Activated T-cell treated with anti-CD3 and anti-CD28 coated beads for 1 hour (primary cell): ENCODE results near the gene APC.

Experiments used
- DNase-seq: peaks from one replicate; pipeline ENCODE4 v3.0.0-alpha.2; 2020; ENCODE audit warnings: low read depth

Gene APC

DNA sequence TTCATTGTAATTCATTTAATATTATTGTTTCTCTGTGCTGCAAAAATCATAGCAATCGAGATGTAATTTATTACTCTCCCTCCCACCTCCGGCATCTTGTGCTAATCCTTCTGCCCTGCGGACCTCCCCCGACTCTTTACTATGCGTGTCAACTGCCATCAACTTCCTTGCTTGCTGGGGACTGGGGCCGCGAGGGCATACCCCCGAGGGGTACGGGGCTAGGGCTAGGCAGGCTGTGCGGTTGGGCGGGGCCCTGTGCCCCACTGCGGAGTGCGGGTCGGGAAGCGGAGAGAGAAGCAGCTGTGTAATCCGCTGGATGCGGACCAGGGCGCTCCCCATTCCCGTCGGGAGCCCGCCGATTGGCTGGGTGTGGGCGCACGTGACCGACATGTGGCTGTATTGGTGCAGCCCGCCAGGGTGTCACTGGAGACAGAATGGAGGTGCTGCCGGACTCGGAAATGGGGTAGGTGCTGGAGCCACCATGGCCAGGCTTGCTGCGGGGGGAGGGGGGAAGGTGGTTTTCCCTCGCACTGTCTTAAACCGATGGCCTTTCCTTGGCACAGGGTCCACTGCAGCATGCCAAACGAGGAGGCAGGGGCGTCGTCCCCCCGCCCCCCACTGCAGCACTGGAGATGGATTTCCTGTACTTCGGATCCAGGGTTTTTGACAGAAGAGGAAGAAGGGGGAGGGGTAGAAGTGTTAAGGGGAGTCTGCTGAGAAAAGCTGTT is at the start of gene APC:
TSS of gene APC (plus strand) at position 423 of the 728 bp plus-strand sequence. CDS start 17,006 bp downstream, outside the sequence.
- peak; percentile 53 for DNase-seq

DNA sequence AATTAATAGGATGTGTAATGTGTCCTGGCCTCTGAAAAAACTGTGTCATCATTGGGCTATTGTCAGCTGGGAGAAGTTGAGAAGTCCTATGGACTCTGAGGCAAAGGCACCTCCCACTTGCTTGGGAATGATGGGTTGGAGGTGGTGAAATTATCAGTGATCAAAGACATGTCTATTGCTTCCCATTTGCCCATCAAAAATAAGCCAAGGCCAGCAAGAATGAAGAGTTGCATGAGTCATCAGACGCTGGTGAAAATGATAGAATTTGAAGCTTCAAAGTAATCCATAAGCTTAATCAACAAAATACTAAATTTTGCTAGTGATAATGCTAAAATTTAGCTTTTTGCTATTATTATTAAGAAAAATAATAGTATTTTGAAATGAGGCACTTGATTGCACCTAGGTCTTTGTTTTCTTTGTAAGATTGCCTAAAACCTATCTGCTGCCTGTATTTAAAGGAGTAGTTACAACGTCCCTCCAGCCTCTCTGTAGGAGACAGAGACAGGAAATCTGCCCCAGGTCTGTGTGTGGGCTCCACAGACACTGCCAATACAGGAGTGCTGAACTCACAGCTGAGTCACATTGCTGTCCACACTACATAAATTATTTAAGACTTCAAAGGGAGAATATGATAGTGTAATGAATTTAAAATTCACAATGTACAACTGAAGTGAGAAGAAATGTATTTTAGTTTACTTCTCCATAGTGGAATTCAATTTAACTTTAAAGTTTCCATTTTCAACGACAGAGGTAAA is 48.4 kb upstream of the APC start:
- no peak for DNase-seq

- DNase-seq: no peak
Measured at GRCh38 chr5:112690605-112691338, 46.9 kb upstream of the APC start.

DNA sequence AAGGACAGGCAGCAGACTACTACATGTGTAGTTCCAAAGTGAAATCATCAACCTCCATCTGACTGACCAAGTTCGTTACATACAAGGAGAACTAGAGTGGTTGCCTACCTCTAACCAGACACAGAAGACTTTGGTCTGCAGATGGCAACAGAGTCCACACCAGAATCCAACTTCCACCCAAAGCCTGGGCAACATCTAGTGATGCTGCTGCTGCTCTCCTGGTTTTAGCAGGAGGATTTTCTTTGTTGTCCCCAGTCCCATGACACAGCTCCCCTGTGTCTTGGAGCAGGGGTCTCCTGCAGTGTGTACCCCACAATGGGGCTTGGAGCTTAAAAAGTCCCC is 46.4 kb upstream of the APC start:
- no peak for DNase-seq

- no peak for DNase-seq
Measured at GRCh38 chr5:112691758-112692157, 45.9 kb upstream of the APC start.

DNA sequence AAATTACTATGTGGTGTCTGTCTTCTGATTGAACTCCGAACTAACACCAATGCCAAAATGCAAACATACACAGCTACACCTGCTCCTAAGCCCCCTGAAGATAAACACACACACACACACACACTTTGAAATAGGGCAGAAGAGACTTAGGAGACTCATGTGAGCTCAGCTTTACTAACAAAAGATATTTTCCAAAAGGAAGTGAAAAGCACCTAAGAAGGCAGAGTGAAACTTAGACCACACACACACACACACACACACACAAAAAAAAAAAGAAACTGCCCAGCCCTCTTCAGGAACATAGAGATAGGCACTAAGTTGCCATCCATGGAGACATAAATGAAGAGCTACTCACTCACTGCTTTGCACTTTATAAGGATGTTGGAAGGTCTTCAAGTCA is 45.2 kb upstream of the APC start:
- DNase-seq: no peak

DNA sequence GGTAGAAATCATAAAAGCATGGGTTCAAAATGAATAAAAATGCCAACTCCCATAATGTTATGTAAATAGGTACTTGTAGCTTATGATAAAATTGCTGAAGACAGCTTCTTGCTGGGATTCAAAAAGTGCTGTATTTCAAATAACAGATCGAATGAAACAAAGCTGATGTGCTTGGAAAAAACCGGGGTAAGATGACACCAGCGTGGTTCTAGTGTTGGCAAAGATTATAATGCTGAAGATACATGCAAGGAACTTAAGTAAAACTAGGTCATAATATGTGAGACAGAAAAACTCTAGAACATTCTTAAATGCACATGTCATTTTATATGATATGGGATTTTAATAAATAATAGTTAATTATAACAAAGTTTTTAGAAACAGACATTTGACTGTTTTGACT is 44.4 kb upstream of the APC start:
- no peak for DNase-seq

DNA sequence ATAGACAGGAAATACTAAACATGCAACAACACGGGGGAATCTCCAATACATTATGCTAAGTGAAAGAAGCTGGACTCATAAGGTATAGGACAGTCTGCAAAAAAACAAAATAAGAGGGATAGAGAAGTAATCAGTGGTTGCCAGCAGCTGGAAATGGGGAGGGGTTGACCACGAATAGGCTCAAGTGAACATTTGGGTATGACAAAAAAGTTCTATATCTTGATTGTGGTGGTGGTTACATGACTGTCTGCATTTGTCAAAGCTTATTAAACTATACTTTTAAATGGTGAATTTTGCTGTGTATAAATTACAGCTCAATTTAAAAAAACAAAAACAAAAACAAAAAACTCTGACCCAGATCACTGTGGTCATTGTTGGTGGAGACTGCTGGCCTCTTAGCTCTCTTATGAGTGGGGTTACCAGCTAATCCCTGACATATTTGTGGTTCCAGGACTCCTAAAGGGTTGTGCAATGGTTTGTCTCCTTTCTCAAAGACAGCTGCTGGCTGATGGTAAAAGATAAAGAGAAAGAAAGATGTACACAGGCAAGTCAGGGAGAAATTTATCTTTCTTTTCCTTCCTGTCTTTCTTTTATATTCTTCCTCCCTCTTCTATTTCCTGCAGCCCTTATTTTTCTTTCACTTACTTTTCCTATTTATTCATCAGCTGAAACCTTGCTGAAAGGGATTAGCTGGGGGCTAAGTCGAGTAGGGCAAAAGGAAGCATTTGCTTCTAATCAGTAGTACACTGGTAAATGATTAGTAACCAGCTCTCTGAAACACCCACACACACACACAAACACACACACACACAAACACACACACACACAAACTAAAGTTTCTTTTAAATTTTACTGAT is 42.6 kb upstream of the APC start:
- DNase-seq: no peak

- DNase-seq: no peak
Measured at GRCh38 chr5:112696786-112697185, 40.9 kb upstream of the APC start.

DNA sequence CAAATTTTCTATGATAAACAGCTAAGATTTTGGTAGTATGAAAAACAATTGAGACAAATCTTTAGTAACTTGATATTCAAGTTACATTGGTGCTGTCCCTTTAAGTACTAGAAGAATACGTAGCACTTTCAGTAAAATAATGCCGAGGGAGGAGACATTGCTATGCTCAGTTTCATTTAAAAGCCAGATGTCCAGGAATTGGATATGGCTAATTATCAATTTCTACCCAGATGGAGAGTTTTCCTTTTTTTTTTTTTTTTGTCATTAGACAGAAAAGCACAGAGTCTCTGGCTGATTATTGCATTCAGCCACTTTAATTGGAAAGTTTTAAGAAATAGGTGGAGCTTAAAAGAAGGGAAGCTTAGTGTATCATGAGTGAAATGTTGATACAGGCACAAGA is 40.4 kb upstream of the APC start:
- no peak for DNase-seq

GRCh38 chr5:112697833-112698232 is 39.9 kb upstream of the APC start:
- no peak for DNase-seq

DNA sequence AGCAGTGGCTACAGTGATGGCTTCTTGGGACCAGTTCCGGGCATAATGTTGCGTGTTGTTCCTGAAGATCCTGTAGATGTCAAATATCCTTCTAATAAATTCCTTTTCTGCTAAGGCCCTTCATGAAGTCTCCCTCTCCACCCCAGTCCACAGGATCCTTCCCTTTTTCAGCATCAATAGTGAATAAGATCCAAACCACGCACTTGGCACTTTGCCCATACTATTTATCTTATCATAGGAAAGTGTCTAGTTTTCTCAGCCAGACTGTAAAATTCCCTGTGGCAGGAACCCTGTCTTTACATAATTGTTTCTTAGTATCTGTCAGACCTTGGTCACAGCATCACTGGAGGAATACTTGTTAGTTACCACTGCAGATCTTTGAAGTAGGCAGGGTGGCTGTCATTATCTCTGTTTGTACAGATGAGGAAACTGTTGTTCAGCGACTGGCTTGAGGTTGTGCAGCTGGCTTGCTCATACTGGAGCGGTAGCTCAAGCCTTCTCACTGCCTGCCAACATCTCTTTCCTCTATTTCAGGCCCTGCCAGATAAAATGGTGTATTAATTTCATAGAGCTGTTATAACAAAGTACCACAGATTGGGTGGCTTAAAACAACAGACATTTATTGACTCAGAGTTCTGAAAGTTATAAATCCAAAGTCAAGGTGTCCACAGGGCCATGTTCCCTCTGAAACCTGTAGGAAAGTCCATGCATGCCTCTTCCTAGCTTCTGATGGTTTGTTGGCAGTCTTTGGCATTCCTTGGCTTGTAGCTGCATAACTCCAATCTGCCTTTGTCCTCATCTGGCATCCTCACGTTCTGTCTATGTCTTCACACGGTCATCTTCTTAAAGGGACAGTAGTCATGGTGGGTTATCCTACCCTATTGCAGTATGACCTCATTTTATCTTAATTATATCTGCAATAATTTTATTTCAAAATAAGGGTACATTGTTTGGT is 33.5 kb upstream of the APC start:
- DNase-seq: no peak

DNA sequence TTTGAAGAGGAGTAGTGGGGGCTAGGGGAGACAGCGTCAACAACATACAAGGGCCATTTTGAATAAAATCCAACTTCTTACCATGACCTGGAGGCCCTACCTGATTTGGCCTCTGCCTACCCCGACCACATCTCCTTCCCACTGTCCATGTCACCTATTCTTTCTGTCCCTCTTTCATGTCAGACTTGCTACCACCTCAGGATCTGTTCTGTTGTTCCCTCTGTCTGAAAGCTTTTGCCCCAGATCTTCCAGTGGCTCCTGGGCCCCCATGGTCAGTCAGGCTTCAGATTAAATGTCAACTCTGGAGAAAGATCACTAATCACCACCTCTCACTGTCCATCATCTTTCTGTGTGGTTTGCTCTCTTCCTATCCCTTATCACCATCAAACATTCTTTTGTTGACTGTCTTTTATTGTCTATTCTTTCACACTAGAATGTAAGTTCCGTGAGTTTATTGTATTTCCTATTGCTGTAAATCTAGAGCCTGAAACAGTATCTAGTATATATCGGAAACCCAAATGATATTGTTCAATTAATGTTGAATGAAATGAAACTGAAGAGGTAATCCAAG is 31.2 kb upstream of the APC start:
- no peak for DNase-seq

- peak; percentile 92 for DNase-seq
Measured at GRCh38 chr5:112707187-112708102, 30.2 kb upstream of the APC start.

- DNase-seq: no peak
Measured at GRCh38 chr5:112708103-112708622, 29.5 kb upstream of the APC start.

- DNase-seq: no peak
Measured at GRCh38 chr5:112709416-112709815, 28.3 kb upstream of the APC start.

- no peak for DNase-seq
Measured at GRCh38 chr5:112710896-112711295, 26.8 kb upstream of the APC start.

DNA sequence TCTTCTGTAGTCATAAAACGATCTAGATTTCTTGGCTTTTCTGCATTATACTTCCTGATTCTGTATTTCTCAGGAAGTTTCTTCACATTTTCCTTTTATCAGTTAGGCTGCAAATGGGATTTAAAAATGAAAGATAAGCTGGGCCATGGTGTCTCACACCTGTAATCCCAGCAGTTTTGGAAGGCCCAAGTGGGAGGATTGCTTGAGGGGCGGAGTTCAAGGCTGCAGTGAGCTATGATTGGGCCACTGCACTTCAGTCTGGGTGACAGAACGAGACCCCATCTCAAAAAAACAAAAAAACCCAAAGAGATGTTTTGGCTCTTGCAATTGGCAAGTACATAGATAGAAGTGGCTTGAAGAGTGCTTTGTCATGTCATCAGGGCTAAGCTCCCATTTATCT is 26.2 kb upstream of the APC start:
- no peak for DNase-seq

- DNase-seq: no peak
Measured at GRCh38 chr5:112713206-112713605, 24.5 kb upstream of the APC start.
